GM10266 (cell line): ENCODE measurements around the gene GBA2.
A peak's percentile ranks its signal among the peaks of the same experiment; 100 is the strongest.

ENCODE experiments used
- DNase-seq: peaks from one replicate; pipeline ENCODE4 v3.0.0; 2012; ENCODE audit errors: extremely low spot score
- TF ChIP-seq, protein P1 (sequence below): IDR thresholded peaks from 2 replicates; pipeline ENCODE4 v1.5.1; 2012; ENCODE audit warnings: mild to moderate bottlenecking, low read depth; ENCODE audit not compliant: control insufficient read depth, insufficient read depth; ENCODE audit errors: missing control alignments

GBA2 gene

DNA sequence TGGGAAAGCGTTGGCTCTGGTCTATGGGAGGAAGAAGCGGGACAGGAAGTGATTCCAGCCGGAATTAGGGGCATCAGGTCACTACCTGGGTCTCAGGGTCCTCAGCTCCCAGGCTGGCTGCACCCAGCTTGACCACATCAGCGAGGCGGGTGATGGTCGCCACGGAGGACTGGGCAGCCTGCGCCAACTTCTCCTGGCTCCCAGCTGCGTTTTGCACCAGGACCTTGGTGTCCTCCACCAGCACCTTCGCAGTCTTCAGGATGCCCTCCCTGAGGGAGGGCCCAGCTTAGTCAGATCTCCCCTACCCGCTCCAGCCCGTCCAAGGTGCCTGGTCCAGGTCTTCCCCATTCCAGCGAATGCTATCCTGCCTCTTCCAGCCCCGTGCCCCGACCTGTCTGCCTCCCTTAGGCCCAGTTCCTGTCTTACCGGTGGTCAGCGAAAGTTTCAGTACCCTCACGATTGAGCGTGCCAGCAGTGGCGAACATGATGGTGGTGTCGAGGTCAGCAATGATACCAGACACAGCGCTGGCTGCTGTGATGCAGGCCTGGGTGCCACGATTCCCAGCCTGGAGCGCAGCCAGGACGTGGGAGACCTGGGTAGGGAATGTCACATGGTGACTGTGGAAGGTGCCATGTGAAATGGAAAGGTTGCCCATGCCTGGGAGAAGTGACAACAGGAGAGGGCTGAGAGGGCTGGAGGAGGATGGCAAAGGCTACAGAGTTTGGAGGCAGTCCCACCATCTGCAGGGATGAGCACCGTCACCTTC, 44.9 kb downstream of the GBA2 start:
- TF ChIP-seq, protein P1, sequence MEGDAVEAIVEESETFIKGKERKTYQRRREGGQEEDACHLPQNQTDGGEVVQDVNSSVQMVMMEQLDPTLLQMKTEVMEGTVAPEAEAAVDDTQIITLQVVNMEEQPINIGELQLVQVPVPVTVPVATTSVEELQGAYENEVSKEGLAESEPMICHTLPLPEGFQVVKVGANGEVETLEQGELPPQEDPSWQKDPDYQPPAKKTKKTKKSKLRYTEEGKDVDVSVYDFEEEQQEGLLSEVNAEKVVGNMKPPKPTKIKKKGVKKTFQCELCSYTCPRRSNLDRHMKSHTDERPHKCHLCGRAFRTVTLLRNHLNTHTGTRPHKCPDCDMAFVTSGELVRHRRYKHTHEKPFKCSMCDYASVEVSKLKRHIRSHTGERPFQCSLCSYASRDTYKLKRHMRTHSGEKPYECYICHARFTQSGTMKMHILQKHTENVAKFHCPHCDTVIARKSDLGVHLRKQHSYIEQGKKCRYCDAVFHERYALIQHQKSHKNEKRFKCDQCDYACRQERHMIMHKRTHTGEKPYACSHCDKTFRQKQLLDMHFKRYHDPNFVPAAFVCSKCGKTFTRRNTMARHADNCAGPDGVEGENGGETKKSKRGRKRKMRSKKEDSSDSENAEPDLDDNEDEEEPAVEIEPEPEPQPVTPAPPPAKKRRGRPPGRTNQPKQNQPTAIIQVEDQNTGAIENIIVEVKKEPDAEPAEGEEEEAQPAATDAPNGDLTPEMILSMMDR, result no peak
- DNase-seq, result no peak

DNA sequence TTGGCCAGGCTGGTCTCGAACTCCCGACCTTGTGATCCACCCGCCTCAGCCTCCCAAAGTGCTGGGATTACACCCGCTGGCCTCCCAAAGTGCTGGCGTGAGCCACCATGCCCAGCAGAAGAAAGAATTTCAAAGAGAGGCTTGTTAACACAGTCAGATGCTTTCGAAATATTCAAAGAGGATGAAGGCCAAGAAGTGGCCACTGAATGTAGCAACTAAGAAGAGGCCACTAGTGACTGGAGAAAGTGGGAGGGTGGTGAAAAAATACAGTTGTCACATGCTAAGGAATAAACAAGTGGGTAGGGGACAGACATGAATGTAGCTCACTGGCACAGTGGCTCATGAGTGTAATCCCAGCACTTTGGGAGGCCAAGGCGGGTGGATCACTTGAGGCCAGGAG, 46.3 kb downstream of the GBA2 start:
- no peak for DNase-seq
- TF ChIP-seq, protein P1, result no peak

DNA sequence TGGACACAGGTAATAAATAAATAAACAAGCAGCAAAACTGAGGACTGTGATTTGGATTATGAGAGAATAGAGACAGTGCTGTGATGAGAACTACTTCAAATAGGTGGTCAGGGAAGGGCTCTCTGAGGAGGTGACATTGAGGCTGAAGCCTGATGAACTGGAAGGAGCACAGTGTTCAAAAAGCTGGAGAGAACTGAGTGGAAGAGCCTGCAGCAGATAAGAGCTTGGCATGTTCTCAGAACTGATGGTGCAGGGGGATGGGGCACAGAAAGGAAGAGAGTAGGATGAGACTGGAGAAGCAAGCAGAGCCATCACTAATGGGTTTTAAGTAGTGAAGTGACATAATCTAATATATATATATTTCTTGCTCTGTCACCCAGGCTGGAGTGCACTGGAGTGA, 48.1 kb downstream of the GBA2 start:
- no peak for DNase-seq
- TF ChIP-seq, protein P1, result no peak

DNA sequence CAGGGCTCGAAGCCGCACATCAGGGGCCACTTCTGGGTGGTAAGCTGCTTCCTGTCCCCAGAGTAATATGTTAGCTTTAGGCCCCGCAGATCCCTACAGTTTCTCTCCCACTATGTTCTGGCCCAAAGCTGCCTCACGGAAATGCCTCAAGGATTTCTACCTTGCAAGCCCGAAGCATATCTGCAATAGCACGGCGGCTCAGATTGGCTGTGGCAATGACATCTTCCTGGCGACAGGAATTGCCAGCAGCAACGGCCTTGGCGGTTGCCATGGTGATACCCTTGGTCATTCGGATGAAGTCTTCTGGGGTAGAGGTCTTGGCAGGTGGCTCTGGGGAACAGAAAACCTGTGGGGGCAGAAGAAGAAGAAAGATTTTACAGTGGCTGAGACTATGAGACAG, 49.0 kb downstream of the GBA2 start:
- TF ChIP-seq, protein P1, result no peak

DNA sequence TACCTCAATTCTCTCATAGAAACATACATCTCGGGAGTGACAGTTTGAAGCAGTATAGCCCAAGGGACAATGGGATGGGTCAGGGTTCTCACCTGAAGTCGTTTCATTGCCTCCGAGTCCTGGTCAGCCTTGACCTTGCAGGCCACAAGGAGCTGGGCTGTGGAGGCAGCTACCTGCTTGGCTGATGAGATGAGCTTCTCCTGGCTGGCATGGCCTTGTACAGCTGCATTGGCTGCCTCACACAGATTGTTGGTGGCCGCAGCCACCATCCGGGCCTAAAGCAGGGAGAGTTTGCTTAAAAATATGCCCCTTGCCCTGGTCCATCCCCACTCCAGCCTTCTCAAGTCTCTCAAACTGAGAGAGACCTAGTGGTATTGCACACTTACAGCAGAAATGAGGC, 50.8 kb downstream of the GBA2 start:
- no peak for DNase-seq
- TF ChIP-seq, protein P1, result no peak

More for the DNA sequence above, 49.0 kb downstream of the GBA2 start:
- no peak for DNase-seq

DNA sequence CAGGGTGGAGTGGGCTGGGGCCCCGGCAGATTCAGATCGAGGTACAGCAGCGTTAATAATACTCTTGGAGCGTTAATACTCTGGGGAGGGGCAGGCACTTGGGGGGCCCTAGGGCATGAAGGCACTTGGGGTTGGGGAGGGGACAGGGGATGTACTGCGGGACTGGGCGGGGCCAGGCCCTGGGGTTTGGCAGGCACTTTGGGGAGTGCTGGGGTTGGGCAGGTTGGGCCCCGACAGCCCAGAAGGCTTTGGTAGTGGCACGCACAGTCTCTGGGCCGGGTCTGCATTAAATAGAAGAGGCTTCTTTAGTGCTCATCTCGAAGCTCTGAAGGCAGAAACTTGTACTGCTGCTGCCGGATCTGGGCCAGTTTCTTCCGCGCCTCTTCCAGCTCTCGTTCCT, 51.5 kb downstream of the GBA2 start:
- DNase-seq, result no peak
- TF ChIP-seq, protein P1, result no peak

DNA sequence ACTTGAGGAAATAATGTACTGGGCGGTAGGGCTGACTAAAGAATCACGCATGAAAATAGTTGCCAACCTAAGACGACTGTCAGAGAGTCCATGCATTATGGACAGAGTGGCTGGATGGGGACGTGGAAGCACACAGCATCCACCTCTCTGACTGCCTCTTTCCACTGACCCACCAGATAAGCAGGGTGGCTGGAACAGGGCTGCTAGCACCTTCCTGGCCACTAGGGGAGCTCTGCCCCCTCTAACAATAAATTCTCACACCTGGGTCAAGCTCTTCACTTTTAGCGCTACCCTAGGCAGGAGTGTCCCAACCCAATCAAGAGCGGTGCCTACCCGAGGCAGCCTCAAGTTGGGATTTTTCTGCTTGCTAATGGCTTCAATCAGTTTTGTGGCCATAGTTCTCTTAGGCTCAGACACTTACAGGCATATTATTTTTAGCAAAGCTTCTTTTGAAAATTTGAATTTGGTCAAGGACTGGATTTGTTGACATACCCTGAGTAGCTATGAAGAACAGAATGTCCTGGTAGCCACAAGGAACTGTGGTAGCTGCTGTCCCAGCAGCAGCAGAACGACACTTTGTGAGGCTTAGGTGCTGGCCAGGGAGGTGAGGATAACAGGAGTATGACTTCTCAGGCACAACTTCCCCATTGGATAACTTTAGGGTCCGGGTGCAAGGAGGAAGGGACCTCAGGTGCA, 52.4 kb downstream of the GBA2 start:
- peak; percentile 84 for DNase-seq
- TF ChIP-seq, protein P1, result peak; percentile 97
